ENCODE measurements around the gene PRR15L. TPM values are rescaled to one million over a fixed set of nuclear protein-coding genes. Genes with fewer than 3 reads are reported as not detected.

The PRR15L gene
- total and polyA plus RNA-seq, 2 of the 8 experiments (the other 6 are each of a cell fraction or from before 2014, with no cell fraction given), result 0.26 to 1.1 TPM

DNA sequence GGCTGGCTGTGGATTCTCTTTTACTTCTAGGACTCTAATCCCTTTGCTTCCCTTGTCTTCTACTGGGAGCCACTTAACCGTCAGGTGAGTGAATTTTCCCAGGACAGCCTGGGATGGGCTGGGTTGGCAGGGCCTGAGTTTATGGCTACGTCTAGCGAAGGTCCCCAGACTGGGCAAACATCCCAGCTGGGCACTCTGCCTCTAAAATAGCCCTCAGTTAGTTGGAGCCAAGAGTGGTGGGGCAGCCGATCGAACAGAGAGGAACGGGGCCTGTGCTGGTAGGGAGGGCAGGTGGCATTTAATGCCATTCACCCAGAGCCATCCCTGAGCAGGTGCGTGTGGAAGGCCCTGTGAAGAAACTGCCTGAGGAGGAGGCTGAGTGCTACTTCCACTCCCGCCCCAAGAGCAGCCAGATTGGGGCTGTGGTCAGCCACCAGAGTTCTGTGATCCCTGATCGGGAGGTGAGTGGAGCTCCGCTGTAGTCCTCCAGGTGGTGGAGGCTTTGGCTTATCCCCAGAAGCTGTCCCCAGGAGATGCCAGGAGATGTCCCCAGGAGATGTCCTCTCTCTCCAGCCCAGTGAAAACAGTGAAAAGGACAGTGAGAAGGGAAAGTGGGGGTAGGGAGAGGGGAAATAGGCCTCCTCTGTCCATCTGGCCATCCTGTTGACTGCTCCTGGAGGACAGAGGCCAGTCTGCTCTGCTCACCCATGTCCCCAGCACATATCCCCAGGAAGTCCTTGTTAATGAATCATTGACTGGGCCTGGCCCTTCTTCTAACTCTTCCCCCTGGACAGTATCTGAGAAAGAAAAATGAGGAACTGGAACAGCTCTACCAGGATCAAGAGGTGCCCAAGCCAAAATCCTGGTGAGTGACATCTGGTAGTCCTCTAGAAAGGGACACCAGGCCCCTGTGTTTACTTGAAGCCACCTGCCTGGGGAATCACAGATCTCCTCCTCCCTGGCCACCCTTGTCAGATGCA, 11.9 kb downstream of the PRR15L start (continued):
- TF ChIP-seq, protein P1, sequence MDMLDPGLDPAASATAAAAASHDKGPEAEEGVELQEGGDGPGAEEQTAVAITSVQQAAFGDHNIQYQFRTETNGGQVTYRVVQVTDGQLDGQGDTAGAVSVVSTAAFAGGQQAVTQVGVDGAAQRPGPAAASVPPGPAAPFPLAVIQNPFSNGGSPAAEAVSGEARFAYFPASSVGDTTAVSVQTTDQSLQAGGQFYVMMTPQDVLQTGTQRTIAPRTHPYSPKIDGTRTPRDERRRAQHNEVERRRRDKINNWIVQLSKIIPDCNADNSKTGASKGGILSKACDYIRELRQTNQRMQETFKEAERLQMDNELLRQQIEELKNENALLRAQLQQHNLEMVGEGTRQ (IDR thresholded peaks at IDR 0.05; ENCODE audit: low read length), result no peak
- TF ChIP-seq GABPA (IDR thresholded peaks at IDR 0.05; ENCODE audit: borderline replicate concordance, insufficient read depth, low read length) (no peak), SIN3A (conservative IDR thresholded peaks at IDR 0.05 in 1 of 2, IDR thresholded peaks at IDR 0.05 in 1 of 2; ENCODE audit: low read depth in 1 of 2, low read length in 2 of 2) (no peak), HDAC2 (IDR thresholded peaks at IDR 0.05; ENCODE audit: borderline replicate concordance in 1 of 2, low read depth in 2 of 2, low read length in 2 of 2) (no peak), CBX8 (IDR thresholded peaks at IDR 0.05; ENCODE audit: borderline replicate concordance, low read depth, low read length) (no peak), CTBP2 (IDR thresholded peaks at IDR 0.05; ENCODE audit: borderline replicate concordance, insufficient read depth, insufficient read length, low read length) (no peak), YY1 (IDR thresholded peaks at IDR 0.05; ENCODE audit: low read depth, low read length) (no peak), CHD2 (IDR thresholded peaks at IDR 0.05; ENCODE audit: low read length) (no peak), SP2 (IDR thresholded peaks at IDR 0.05; ENCODE audit: low read length) (no peak)

All from H1 (cell line).